Keratinocyte (primary cell): ENCODE data around the gene KDELR1. TPM values are rescaled to one million over a fixed set of nuclear protein-coding genes. Genes with fewer than 3 reads are reported as not detected.

ENCODE experiments used
- DNase-seq: peaks from one replicate; pipeline ENCODE4 v3.0.0-alpha.2; 2011; ENCODE audit warnings: low read depth, missing footprints, low spot score
- FAIRE-seq: peaks from 2 replicates; lab custom pipeline; 2011; peaks lifted over from hg19 to GRCh38; lab: Jason Lieb, UNC
- H2AFZ ChIP-seq: 2 replicates; pipeline ENCODE4 v1.6.0; 2012; ENCODE audit warnings: low read length, control low read depth, inconsistent platforms; ENCODE audit not compliant: control insufficient read depth
- H3K27ac ChIP-seq: 2 replicates; pipeline ENCODE4 v1.5.1; 2011; ENCODE audit warnings: low read length; ENCODE audit not compliant: control insufficient read depth, insufficient read depth
- H3K27me3 ChIP-seq: 3 replicates; pipeline ENCODE4 v1.6.0; 2011; ENCODE audit warnings: low read length; ENCODE audit not compliant: control insufficient read depth, insufficient read depth; ENCODE audit errors: extremely low read depth
- H3K36me3 ChIP-seq, 2 experiments: 2 replicates in 1 of 2; 3 replicates in 1 of 2; pipeline ENCODE4 v1.5.1; 2011; ENCODE audit warnings: low read length in 2 of 2, mild to moderate bottlenecking in 1 of 2; ENCODE audit not compliant: control insufficient read depth in 2 of 2, insufficient read depth in 2 of 2; ENCODE audit errors: extremely low read depth in 1 of 2
- H3K4me1 ChIP-seq: 3 replicates; pipeline ENCODE4 v1.5.1; 2011; ENCODE audit warnings: low read length; ENCODE audit not compliant: control insufficient read depth, insufficient read depth; ENCODE audit errors: extremely low read depth
- H3K4me2 ChIP-seq: 3 replicates; pipeline ENCODE4 v1.6.0; 2011; ENCODE audit warnings: low read depth, low read length; ENCODE audit not compliant: control insufficient read depth, insufficient read depth; ENCODE audit errors: extremely low read depth
- H3K4me3 ChIP-seq, 3 experiments: fragments of 200-600 bp in 1 of 3; sonication (generic) in 1 of 3; 2 replicates in 2 of 3; 3 replicates in 1 of 3; pipeline ENCODE4 v1.5.1; 2011 to 2016; ENCODE audit warnings: low read length in 3 of 3, mild to moderate bottlenecking in 3 of 3, control low read depth in 2 of 3, inconsistent platforms in 1 of 3, low read depth in 1 of 3, mixed read lengths in 1 of 3, mixed run types in 1 of 3, moderate library complexity in 1 of 3; ENCODE audit not compliant: control insufficient read depth in 2 of 3, insufficient read depth in 2 of 3; ENCODE audit errors: extremely low read depth in 1 of 3
- H3K79me2 ChIP-seq: 2 replicates; pipeline ENCODE4 v1.6.0; 2012; ENCODE audit warnings: low read length; ENCODE audit not compliant: control insufficient read depth, insufficient read depth
- H3K9ac ChIP-seq: 3 replicates; pipeline ENCODE4 v1.6.0; 2011; ENCODE audit warnings: low read length; ENCODE audit not compliant: control insufficient read depth, insufficient read depth; ENCODE audit errors: extremely low read depth
- H3K9me1 ChIP-seq: 3 replicates; pipeline ENCODE4 v1.6.0; 2011; ENCODE audit warnings: low read length; ENCODE audit not compliant: control insufficient read depth, insufficient read depth; ENCODE audit errors: extremely low read depth
- H3K9me3 ChIP-seq: 2 replicates; pipeline ENCODE4 v1.5.1; 2012; ENCODE audit warnings: low read depth, low read length; ENCODE audit not compliant: control insufficient read depth
- H4K20me1 ChIP-seq: 3 replicates; pipeline ENCODE4 v1.6.0; 2011; ENCODE audit warnings: low read length; ENCODE audit not compliant: control insufficient read depth, insufficient read depth; ENCODE audit errors: extremely low read depth
- EZH2 ChIP-seq: IDR thresholded peaks from one replicate; pipeline ENCODE4 v1.6.1; 2012; ENCODE audit warnings: inconsistent platforms, mild to moderate bottlenecking, low read length, moderate library complexity
- dilution Hi-C: fragments of 300-500 bp; cut with MboI; formaldehyde crosslinking; loops from one replicate; pipeline ENCODE4 v1.7.0; 2020; ENCODE audit warnings: low sequenced_read_pairs; ENCODE audit not compliant: extremely low pct_ligation_motif_present
- polyA plus RNA-seq, 5 experiments: library from polyadenylated mRNA; depleted of rRNA in 3 of 5; stranded (reverse) in 3 of 5; stranded (forward) in 1 of 5; unstranded in 1 of 5; fragments of >200 nt; gene quantifications; 1 replicate in 1 of 5; 2 replicates in 3 of 5; 3 replicates in 1 of 5; pipeline versions ENCODE4 v1.2.1 to v1.2.3, GENCODE V29; 2011 to 2012; ENCODE audit warnings: missing spikeins in 2 of 5, low read depth in 1 of 5, low replicate concordance in 1 of 5
- TF ChIP-seq, protein P1 (sequence below), 3 experiments: IDR thresholded peaks in 1 of 3; conservative IDR thresholded peaks in 1 of 3; optimal IDR thresholded peaks in 1 of 3; 2 replicates in 2 of 3; 3 replicates in 1 of 3; pipeline versions ENCODE3 to v1.5.1; 2011; ENCODE audit warnings: low read length in 3 of 3, mild to moderate bottlenecking in 3 of 3, moderate library complexity in 2 of 3, control low read depth in 1 of 3, inconsistent platforms in 1 of 3; ENCODE audit not compliant: insufficient read depth in 2 of 3; ENCODE audit errors: extremely low read depth in 1 of 3

KDELR1 gene
- polyA plus RNA-seq, 1 donor (not counting 4 experiments of a cell fraction or from before 2014, with no cell fraction given), result 105 TPM

DNA sequence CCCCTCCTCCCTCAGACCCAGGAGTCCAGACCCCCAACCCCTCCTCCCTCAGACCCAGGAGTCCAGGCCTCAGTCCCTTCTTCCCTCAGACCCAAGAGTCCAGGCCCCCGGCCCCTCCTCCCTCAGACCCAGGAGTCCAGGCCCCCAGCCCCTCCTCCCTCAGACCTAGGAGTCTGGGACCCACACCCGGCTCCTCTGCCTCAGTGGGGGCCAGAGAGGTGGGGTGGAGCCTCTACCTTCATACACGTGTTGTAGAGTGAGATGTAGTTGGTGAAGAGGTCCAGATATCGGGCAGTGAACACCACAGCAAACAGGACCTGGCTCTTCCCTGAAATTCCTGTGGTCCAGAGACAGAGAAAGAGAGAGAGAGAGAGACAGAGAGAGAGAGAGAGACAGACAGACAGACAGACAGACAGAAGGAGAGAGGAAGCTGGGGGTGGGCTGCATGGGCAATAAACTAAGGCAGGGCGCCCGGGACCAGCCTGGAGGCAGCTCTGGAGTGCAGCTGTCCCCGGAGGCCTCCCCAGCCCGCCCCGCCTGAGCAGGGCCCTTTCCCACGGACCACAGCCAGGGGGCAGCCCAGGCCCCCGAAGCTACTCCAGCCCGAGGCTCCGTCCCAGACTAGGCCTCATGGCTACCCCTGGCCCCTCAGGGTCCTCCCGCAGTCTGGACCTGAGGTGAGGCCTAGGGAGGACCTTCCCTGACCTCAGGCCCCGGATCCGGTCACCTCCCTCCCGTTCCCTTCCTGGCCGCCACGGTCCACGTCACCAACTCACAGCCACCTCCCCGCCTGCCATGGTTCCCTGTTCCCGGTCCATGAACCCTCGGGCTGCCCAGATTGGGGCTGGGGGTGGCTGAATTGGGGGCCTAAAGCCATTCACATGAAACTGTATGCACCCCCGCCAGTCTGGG is 907 bp downstream of the KDELR1 start:
- H3K4me1 ChIP-seq, result peaks cover 7% of the 10 kb centered on the region
- dilution Hi-C loops, result no loop called here
- no peak for DNase-seq
- H3K9ac ChIP-seq, result peak overlapping the region; percentile 99
- FAIRE-seq, result no peak
- H3K9me3 ChIP-seq, result no peaks in the 10 kb centered on the region
- H2AFZ ChIP-seq, result peak overlapping the region; percentile 97
- TF ChIP-seq EZH2, result no peak
- TF ChIP-seq, protein P1, sequence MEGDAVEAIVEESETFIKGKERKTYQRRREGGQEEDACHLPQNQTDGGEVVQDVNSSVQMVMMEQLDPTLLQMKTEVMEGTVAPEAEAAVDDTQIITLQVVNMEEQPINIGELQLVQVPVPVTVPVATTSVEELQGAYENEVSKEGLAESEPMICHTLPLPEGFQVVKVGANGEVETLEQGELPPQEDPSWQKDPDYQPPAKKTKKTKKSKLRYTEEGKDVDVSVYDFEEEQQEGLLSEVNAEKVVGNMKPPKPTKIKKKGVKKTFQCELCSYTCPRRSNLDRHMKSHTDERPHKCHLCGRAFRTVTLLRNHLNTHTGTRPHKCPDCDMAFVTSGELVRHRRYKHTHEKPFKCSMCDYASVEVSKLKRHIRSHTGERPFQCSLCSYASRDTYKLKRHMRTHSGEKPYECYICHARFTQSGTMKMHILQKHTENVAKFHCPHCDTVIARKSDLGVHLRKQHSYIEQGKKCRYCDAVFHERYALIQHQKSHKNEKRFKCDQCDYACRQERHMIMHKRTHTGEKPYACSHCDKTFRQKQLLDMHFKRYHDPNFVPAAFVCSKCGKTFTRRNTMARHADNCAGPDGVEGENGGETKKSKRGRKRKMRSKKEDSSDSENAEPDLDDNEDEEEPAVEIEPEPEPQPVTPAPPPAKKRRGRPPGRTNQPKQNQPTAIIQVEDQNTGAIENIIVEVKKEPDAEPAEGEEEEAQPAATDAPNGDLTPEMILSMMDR (optimal IDR thresholded peaks at IDR 0.05 in 1 of 3, IDR thresholded peaks at IDR 0.05 in 1 of 3, conservative IDR thresholded peaks at IDR 0.05 in 1 of 3; ENCODE audit: extremely low read depth in 1 of 3, insufficient read depth in 2 of 3, low read length in 3 of 3), result peak; percentile 47 to 90 (median 68)
- H3K4me3 ChIP-seq, result peak overlapping the region; percentile 94 to 99 (median 99)
- peaks cover 29% of the 10 kb centered on the region for H3K27me3 ChIP-seq
- peaks cover 19% of the 10 kb centered on the region for H3K79me2 ChIP-seq
- no peaks in the 10 kb centered on the region for H3K9me1 ChIP-seq
- H3K27ac ChIP-seq, result peak overlapping the region; percentile 91
- peak overlapping the region; percentile 83 for H3K4me2 ChIP-seq
- H3K36me3 ChIP-seq, result peaks cover 18 to 26% of the 10 kb centered on the region in 2 experiments
- H4K20me1 ChIP-seq, result no peaks in the 10 kb centered on the region

DNA sequence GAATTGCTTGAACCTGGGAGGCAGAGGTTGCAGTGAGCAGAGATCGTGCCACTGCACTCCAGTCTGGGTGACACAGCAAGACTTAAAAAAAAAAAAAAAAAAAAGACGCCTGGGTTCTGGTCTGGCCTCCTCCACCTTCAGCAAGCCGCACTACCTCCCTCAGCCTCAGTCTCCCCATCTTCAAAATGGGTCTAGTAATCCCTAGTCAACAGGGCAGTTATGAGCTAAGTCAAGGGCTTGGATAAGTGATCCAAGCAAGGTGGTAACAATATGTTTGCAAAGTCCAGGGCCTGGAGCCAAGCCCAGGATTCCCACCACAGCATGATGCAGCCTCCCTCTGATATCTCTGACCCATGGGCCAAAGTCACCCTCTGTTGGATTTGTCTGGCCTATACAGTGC is 4.4 kb downstream of the KDELR1 start:
- TF ChIP-seq, protein P1 (optimal IDR thresholded peaks at IDR 0.05 in 1 of 3, IDR thresholded peaks at IDR 0.05 in 1 of 3, conservative IDR thresholded peaks at IDR 0.05 in 1 of 3; ENCODE audit: extremely low read depth in 1 of 3, insufficient read depth in 2 of 3, low read length in 3 of 3), result no peak
- TF ChIP-seq EZH2, result no peak
- H3K27me3 ChIP-seq, result no peaks in the 10 kb centered on the region
- no peak overlapping the region for H3K27ac ChIP-seq
- H4K20me1 ChIP-seq, result peaks cover 3% of the 10 kb centered on the region
- no peaks in the 10 kb centered on the region for H3K9me3 ChIP-seq
- H3K4me2 ChIP-seq, result no peak overlapping the region
- FAIRE-seq (no peak), DNase-seq (no peak)
- peaks cover 40% of the 10 kb centered on the region in 2 experiments for H3K36me3 ChIP-seq
- H3K79me2 ChIP-seq, result peaks cover 19% of the 10 kb centered on the region
- H3K4me3 ChIP-seq, result no peak overlapping the region
- H2AFZ ChIP-seq, result no peak overlapping the region
- dilution Hi-C loops, result no loop called here
- H3K9me1 ChIP-seq, result no peaks in the 10 kb centered on the region
- H3K9ac ChIP-seq, result no peak overlapping the region
- H3K4me1 ChIP-seq, result peaks cover 3% of the 10 kb centered on the region
